UCSD-AML1 (cell line): ENCODE results near the gene PTPRT.

Source experiments
- DNase-seq: peaks from one replicate; lab custom pipeline; 2025; ENCODE audit not compliant: unreplicated experiment; lab: John Stamatoyannopoulos, UW

PTPRT gene

GRCh38 chr20:42581311-42581710 lies 608.4 kb downstream of the PTPRT start:
- DNase-seq: no peak

GRCh38 chr20:42576167-42576566 lies 613.5 kb downstream of the PTPRT start:
- DNase-seq: no peak

GRCh38 chr20:42572320-42573016 lies 617.2 kb downstream of the PTPRT start:
- DNase-seq: no peak

GRCh38 chr20:42567409-42567808 lies 622.3 kb downstream of the PTPRT start:
- no peak for DNase-seq

GRCh38 chr20:42565235-42565995 lies 624.3 kb downstream of the PTPRT start:
- DNase-seq: no peak

GRCh38 chr20:42559665-42560064 lies 630.0 kb downstream of the PTPRT start:
- DNase-seq: no peak

- no peak for DNase-seq
Observed at GRCh38 chr20:42556575-42556974, 633.1 kb downstream of the PTPRT start.

- no peak for DNase-seq
Observed at GRCh38 chr20:42553374-42553773, 636.3 kb downstream of the PTPRT start.

GRCh38 chr20:42549496-42549895 lies 640.2 kb downstream of the PTPRT start:
- no peak for DNase-seq

- no peak for DNase-seq
Observed at GRCh38 chr20:42544926-42545325, 644.8 kb downstream of the PTPRT start.

- DNase-seq: no peak
Observed at GRCh38 chr20:42532831-42533230, 656.9 kb downstream of the PTPRT start.

- DNase-seq: no peak
Observed at GRCh38 chr20:42531508-42531961, 658.2 kb downstream of the PTPRT start.

- no peak for DNase-seq
Observed at GRCh38 chr20:42530855-42531448, 658.8 kb downstream of the PTPRT start.

GRCh38 chr20:42530191-42530590 lies 659.5 kb downstream of the PTPRT start:
- no peak for DNase-seq

- no peak for DNase-seq
Observed at GRCh38 chr20:42524058-42524457, 665.6 kb downstream of the PTPRT start.

GRCh38 chr20:42516692-42517091 lies 673.0 kb downstream of the PTPRT start:
- no peak for DNase-seq

GRCh38 chr20:42510686-42511085 lies 679.0 kb downstream of the PTPRT start:
- no peak for DNase-seq

GRCh38 chr20:42507874-42508273 lies 681.8 kb downstream of the PTPRT start:
- no peak for DNase-seq

GRCh38 chr20:42506397-42506796 lies 683.3 kb downstream of the PTPRT start:
- no peak for DNase-seq

GRCh38 chr20:42502591-42502990 lies 687.1 kb downstream of the PTPRT start:
- DNase-seq: no peak

GRCh38 chr20:42496595-42496994 lies 693.1 kb downstream of the PTPRT start:
- no peak for DNase-seq

GRCh38 chr20:42494290-42494689 lies 695.4 kb downstream of the PTPRT start:
- DNase-seq: no peak
